GM18499 (cell line): ENCODE measurements around the gene CNTNAP5.
"Not testable (repeated sequence)": the region's sequence is repeated elsewhere in the genome, so short reads cannot be mapped to it uniquely, and the experiment has no call there.

Experiments
- ATAC-seq: cut with Tn5 transposase; IDR thresholded peaks from one replicate; pipeline ENCODE4 v1.9.1; 2021; ENCODE audit warnings: moderate number of reproducible peaks; ENCODE audit not compliant: insufficient read depth, unreplicated experiment

CNTNAP5 gene

DNA sequence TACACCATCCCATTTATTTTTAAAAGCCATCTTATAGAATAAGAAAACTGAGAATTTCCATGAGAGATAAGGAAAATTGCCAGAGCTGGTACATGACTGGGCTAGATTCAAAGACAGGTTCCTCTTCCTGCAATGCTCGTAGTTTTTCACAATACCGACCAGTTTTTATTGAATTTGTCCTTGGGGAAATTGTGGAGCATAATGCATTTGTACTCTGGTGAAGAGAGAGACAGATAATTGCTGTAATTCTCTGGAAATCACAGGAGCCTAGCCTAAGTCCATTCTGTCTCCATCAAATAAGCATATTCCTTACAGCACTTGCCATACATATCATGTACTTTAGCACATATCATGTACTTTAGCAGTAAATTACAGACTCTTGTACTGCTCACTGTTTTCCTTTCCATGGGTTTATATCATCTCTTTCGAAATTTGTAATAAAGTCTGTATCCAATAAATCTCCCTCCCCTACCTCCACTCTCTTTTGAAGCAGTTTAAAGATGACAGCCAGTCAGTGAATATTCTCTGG, 355.2 kb downstream of the CNTNAP5 start:
- no peak for ATAC-seq

DNA sequence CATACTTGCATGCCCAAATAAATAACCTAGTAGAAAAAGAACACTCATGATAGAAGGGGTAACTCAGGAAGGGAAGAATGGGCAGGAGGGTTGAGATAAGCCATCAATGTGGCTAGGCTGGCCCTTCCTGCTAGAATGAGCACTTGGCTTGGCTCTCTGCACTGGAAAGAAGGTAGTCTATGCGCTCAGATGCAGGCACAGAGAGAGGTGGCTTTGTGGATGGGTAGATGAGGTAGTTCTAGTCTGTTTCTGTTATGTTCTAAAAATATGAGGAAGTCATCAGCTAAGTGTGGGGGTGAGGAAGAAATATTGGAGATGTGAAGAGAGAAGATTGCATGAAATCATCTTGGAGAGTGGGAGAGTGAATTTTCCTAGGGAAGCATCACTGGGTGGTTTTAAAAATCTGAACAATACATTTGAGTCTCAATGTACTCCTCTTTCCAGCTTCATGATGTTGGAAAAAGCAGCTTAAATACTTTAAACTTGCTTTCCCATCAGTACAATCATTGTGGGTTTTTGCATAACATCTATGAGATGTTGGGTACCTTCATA, 357.1 kb downstream of the CNTNAP5 start:
- no peak for ATAC-seq

DNA sequence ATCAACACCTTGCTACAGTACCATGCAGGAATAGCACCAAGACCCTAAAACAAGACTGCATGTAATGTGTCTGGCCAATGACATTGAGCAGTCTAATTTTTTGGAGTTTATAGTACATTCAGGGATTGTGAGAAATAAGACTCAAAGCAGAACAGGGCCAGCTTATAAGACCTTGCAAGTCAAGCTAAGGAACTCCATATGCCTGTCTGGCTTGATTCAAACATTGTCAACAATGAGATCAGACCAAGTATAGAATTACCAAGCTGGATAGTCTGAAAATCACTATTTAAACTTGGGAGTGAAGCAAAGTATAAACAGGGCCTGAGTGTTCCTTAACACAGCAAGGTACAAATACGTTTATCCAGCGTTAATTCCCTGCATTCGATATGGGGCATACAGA, 370.9 kb downstream of the CNTNAP5 start:
- no peak for ATAC-seq

DNA sequence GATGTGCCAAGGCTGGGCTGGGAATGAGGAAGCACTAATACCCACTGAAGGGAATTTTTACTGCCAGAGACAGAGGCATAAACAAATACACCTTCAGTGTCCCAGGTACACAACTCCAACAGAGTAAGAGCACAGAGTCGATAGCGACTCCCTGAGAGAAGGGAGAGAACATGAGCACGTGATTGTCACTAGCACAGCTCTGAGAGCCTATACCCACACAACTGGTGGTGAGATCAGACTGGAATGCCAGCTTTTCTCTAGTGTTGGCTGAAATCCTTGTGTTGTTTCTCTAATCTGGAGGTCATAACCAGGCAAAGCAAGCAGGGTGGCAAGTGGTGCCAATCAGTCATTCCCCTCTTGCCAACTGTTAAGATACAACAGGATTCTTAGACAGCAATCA, 377.2 kb downstream of the CNTNAP5 start:
- ATAC-seq, result no peak

DNA sequence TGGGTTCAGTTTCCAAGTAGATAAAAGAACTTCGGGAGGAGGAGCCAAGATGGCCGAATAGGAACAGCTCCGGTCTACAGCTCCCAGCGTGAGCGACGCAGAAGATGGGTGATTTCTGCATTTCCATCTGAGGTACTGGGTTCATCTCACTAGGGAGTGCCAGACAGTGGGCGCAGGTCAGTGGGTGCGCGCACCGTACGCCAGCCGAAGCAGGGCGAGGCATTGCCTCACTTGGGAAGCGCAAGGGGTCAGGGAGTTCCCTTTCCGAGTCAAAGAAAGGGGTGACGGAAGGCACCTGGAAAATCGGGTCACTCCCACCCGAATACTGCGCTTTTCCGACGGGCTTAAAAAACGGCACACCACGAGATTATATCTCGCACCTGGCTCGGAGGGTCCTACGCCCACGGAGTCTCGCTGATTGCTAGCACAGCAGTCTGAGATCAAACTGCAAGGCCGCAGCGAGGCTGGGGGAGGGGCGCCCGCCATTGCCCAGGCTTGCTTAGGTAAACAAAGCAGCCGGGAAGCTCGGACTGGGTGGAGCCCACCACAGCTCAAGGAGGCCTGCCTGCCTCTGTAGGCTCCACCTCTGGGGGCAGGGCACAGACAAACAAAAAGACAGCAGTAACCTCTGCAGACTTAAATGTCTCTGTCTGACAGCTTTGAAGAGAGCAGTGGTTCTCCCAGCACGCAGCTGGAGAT, 382.9 kb downstream of the CNTNAP5 start:
- not testable (repeated sequence) for ATAC-seq

DNA sequence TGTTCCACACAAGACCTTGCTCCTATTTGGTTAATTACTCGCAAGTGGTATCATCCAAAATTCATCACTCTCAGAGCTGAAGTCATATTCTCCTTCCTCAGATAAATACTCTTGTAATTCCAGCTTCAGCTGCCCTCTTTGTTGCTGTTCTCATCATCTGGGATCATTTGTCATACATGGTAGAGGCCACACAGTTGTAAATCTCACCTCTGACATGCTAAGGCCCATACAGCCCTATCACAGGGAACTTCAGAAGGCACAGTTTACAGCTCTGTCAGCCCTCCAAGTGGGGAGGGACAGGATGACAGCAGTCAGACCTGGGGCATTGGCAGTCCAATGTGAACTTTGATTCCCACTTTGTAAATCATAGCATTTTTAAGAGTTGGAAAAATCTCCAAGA, 399.0 kb downstream of the CNTNAP5 start:
- no peak for ATAC-seq

DNA sequence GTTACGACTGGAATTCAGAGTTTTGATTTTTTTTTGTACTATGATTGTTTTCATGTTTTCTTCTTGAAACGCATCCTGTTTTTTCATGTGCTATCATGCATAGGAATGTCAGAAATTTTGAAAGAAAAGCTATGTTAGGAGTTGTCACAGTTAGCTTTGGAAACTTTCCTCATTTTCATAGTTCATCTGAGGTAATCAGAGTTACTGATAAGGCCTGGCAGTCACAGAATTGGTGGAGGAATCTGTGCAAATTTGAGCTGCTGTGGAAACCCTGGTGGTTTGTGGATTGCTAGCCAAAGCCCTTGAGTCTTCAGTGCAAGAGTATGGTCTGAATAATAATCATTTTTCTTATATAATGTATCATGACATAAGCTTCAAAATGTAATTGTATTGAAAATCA, 401.0 kb downstream of the CNTNAP5 start:
- no peak for ATAC-seq

DNA sequence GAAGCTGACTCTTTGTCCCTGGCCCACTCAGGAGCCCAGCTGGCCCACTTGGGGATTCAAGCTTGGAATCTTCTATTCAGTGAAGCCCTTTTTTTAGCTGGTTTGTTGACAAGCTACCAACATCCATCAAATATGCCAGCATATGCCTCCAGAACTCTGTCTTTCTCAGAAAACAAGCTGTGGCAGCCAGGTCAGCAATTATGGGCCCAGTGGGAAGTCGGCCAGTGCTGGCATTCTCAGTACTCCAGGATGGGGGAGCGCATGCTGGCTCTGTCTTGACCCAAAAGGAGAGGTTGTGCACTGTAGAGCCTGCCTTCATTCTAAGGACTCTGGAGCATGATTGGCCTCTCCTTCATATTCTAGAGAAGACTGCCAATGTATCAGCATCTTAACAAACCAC, 401.5 kb downstream of the CNTNAP5 start:
- ATAC-seq, result no peak

DNA sequence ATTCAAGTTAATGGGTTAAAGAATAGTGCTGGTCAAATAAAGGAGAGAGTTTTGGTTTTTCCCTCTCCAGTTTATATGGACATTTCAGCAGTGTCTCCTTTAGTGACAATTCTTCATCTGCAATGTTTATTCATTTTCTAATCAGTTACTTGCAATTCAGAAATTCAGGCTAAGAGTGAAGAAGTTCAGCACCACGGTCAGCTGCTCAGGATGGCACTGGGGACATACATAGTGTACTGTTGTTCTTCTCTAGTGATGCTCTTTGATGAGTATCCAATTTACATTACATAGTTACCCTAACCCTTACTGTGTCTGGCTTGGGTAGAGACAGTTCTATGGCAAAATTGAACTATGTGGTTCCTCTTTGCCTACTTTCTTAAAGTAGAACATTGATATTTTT, 412.7 kb downstream of the CNTNAP5 start:
- no peak for ATAC-seq

DNA sequence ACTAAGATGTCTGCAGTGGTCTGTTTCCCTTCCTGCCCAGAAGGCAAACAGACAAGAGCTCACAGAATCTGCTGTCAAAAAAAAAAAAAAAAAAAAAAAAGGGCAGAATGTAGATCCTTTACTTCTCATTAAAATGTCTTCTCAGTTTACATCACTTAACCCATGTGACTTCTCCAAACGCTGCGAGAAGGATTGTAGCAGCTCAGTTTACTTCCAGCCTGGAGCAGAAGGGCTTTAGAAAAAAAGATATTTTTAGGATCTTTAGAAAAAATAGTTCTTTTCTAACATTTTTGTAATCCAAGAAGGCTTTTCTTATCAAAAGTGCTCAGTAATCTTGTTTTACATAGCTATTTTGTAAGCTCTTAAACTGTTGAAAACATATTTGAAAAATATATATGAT, 425.4 kb downstream of the CNTNAP5 start:
- no peak for ATAC-seq

DNA sequence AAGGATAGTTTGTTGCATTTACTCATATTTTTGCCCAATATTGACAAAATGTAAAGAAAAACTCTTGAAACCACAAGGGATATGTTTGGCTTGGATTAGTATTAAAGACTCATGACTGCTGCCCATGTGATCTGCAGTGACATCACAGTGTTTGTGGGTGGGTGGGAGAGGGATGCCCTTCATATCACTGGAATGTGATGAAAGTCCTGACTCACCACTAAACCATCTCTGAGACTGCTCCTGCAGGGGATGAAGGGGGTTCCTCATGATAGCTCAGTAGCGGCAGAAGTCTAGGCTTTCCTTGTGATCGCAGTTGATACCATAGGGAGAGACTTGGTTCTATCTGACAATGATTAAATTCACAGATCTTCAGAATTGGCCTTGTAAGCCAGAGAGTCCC, 451.2 kb downstream of the CNTNAP5 start:
- no peak for ATAC-seq

DNA sequence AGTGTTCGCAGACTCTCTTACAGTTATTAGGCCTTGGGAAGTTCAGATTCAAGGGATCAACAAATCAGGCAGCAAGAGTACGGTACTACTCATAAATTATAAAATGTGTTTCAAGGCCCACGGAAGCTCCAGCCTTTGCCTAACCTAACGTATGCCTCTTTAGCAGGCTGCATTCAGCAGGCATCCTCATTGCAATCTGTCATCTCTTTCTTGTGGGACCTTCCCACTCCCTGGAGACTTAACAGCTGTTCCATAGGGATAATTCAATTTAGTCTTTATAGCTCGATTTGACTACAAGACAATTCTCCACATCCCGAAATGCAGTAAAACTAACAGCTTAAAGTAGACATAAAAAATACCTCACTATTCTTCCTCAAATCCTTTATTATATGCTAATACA, 453.7 kb downstream of the CNTNAP5 start:
- no peak for ATAC-seq

DNA sequence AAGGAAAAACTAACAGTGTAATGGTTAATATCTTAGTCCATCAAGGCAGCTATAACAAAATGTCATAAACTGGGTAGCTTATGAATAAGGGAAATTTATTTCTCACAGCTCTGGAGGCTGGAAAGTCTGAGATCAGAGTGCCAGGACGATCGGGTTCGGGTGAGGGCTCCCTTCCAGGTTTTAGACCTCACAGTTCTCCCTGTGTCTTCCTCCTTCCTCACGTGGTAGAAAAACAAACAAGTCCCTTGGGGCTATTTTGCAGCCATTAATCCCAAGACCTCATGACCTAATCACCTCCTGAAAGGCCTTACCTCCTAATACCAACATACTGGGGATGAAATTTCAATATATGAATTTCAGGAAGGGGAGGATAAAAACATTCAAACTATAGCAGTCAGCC, 455.9 kb downstream of the CNTNAP5 start:
- ATAC-seq, result no peak

DNA sequence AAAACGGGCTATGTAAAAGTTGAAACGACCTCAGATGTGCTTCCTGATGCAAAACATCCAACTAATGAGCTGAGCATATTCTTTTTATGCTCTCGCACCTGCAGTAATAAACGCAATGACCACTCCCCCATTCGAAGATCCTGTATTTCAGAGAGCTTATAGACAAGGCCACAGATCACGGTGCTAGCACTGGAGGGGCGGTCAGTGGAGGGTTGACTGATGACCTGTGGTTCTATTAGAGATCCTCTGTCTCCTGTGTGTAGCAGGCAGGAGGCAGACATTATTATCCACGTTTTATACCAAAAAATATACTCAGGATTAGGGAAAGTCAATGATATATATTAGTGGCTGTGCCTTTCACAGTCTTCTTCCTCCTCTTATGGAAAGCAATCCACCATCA, 457.0 kb downstream of the CNTNAP5 start:
- ATAC-seq, result no peak

DNA sequence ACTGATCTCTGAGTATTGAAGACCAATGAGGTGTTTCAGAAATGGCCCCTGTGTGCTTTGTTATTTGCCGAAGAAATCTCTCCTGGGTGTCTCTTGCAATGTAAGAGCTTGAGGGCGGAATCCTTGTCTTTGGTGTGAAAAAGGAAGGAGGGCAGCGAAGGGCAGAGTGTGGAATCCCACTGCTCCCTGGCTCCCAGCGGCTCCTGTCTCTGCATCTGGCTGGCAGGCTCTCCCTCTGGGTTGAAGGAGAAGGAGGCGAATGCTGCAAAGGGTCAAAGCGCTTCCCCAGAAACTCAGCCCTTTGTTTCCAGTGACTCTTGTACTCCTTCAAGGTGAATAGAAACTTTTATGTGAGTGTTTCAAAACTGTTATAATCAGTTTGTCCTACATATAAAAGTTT, 457.5 kb downstream of the CNTNAP5 start:
- ATAC-seq, result no peak

DNA sequence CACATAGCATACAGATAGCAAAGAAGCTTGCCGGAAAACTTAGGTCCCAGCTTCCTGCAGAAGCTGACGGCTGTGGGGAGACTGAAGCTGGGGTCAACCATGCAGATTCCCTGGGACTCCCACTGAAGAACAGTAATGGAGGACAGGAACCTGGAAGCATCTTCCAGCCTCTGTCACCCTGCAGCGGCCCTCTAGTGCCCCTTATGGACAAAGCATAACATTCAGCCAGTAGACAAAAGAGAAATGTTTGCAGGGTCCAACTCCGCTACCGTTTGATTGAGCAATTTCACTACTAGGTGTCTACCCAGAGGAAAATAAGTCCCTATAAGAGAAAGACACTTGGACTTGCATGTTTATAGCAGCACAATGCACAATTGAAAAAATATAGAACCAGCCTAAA, 460.6 kb downstream of the CNTNAP5 start:
- ATAC-seq, result no peak

DNA sequence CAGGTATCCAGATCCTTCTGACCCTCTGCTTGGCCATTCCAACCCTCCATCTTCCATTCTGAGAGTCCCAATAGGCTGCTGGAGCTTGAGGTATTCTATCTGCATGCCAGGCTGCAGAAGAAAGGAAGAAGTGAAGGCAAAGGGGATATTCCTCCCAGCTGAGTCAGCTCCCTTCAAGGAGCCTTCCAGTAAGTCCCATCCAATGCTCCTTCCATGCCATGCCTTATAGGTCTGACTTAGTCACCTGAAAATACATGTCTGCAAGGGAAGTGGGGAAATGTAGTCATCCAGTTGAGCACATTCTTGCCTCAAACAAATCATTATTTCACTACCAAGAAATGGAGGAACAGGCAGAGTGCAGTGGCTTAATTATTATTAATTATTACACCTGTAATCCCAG, 464.6 kb downstream of the CNTNAP5 start:
- no peak for ATAC-seq

DNA sequence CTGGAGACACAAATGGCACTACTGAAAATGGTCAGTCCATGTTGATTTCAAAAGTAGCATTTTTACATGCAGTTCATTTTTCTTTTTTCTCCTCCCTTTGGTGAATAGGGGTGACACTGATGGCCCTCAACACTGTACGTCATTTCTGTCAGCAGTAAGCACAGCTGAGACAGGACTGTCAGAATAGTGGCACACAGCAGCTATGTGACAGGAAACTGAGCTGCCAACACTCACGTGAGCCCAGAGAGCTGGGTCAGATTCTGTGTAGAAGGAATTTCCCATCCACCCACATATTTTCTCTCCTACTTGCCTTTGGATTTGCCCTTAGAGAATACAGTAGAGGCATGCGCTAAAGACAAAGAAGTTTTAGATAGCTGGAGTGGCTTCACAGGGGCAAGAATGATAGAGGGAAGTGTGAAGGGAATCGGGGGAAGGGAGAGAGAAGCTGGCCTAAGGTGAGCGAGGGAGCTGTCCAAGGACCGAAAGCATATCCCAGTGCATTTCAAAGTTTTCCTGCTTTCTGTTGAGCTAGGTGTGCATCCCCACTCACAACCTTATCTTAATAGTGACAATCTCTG, 476.6 kb downstream of the CNTNAP5 start:
- ATAC-seq, result no peak

DNA sequence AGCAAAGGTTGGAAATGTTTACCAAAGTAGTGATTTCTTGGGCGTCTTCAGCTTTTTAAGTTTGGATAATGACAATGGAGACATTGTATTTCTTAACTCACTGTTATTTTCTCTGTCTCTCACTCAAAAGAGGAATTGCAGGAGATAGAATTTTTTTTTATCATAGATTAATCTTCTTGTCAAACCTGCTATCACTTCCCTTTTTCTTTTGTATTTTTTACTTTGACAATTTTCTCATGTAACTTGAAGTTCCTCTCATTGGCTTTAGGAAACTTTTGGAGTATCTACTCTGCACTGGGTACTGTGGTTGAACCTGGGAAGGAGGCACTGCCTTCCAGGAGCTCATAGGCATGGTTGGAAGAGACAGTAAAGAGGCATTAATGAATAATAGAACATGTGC, 489.1 kb downstream of the CNTNAP5 start:
- no peak for ATAC-seq

DNA sequence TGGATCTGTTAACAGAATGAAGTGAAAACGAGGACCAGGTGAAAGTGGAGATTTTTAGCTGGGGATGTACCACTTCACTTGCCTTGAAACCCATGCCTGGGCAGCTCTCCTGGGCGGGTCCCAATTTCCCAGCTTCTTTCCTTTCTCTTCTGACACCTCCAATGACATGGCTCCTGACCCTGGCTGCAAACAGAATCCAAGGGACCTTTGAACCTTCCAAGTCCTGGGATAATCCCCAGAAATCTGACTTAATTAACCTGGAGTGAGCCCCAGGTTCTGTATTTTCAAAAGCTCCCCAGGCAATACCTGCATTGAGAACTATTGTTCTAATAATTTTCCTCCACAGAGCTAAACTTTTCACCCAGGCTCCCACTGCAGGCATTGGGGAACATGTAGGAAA, 495.9 kb downstream of the CNTNAP5 start:
- no peak for ATAC-seq

DNA sequence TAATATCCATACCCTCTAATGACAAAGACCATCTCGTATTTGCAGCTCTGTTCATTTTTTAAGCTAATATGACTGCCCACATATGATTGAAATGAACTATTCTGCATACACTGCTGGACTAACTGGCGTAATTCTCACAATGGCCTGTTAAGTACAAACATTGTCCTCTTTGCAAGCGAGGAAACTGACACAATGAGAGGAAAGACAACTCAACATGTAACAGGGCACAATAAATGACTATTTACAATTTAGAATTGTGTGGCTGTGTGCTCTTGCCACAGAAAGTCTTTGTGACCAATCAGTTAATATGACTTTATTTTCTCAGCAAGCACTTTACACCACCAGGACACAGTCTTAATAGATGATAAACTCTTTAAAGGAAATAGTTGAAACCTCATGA, 498.0 kb downstream of the CNTNAP5 start:
- no peak for ATAC-seq
